GM19397 (cell line): ENCODE data around the gene SLX4IP.

ENCODE experiments used
- ATAC-seq: cut with Tn5 transposase; IDR thresholded peaks from one replicate; pipeline ENCODE4 v1.9.1; 2021; ENCODE audit warnings: mild to moderate bottlenecking, moderate library complexity; ENCODE audit not compliant: unreplicated experiment

The SLX4IP gene

DNA sequence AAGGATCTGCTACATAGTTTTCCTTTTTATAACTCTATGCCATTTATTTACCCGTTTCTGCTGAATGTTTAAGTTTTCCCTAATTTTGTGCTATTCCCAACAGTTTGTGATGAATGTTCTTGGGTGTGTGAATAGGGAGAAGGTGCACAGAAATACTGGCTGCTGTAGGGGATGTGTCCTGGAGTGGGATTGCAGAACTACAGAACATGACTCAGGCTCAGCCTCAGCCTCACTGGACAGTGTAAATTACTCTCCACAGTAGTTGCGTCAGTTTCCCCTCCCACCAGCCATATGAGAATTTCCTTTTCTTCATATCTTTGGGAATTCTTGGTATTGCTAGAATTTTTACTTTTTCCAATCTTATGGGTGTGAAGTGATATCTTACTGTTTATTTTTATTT is 57.0 kb downstream of the SLX4IP start:
- ATAC-seq, result no peak

DNA sequence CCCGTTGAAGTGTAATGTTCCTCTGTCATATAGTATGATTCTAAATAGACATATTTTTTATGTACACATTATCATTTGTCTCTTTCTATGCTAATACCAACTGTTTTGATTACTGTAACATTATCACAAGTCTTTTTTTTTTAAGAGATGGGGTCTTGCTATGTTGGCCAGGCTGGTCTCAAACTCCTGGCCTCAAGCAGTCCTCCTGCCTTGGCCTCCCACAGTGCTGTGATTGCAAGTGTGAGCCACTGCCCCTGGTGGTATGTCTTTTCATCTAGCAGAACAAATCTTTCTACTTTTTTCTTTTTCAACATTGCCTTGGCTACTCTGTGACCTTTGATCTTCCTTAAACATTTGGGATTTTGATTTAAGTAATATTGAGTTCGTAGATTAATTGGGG is 57.7 kb downstream of the SLX4IP start:
- no peak for ATAC-seq

- no peak for ATAC-seq
Observed at GRCh38 chr20:10495173-10495572, 60.1 kb downstream of the SLX4IP start.

- no peak for ATAC-seq
Observed at GRCh38 chr20:10496465-10496864, 61.4 kb downstream of the SLX4IP start.

DNA sequence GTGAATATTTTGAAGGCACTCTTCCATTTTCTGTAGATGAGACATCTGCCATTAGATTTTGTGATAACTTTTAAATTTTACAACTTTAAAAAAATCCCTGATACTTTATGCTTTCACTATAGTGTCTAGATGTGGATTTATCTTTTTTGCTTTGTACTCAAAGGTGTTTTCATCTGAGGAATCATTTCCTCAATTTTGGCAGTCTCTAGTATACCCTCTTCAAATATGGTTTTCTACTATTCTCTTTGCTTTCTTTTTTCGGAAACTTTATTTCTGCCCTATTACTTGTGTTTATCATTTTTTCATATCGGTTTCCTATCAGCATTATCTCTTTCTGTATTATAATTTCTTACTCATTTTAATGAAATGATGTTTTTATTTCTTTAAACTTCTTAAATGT is 62.2 kb downstream of the SLX4IP start:
- ATAC-seq, result no peak

DNA sequence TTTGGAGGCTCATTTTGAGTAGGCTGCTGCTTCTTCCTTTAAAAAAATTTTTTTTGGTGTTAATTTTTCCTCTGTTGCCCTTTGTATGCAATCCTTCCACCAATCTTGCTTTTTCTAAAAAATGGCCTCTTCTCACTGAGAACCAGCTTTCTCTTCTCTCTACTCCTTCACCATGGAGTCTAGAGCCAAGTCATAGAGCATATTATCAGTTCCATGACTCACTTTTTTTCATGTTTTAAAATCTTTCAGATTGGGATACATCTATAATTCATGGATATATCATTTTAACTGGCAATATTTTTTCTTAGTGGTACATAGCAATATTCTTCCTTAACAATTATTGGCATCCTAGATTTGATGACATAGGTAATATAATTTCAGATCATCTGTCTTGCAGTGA is 62.7 kb downstream of the SLX4IP start:
- no peak for ATAC-seq

DNA sequence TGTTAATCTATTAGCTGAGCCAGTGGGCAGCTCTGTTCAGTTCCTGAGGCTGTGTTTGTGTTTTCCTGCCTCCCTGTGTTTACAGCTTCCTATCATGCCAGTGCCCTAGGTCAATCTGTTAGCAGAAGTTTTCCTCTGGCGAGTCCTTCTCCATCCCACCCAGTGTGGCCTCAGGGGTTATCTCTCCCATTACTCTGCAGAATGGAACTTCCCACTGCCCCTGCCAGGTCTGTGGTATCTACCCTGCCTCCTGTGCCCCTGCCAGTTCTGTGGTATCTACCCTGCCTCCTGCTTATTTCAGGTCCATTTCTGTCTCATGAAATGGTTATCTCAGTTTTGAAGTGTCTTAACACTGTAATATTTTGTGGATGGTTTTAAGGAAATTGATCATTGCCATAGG is 63.1 kb downstream of the SLX4IP start:
- no peak for ATAC-seq

DNA sequence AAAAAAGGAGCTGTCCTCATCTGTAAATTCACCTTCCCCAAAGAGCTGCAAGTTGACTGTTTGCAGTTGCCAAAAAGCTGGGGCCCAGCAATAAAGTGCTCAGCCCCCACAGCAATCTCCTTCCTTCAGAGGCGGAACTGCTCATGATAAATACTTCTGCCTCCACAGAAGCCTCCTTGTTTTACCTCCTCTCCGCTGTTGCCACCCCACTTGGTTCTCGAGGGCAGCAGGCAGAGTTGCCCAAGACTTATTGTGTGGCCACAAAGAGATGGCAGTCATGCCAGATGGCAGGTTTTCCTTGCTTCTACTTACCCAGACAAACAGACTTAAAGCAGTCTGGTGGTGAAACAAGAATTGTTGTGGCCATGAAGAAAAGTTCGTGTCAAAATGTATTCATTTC is 66.3 kb downstream of the SLX4IP start:
- ATAC-seq, result no peak

DNA sequence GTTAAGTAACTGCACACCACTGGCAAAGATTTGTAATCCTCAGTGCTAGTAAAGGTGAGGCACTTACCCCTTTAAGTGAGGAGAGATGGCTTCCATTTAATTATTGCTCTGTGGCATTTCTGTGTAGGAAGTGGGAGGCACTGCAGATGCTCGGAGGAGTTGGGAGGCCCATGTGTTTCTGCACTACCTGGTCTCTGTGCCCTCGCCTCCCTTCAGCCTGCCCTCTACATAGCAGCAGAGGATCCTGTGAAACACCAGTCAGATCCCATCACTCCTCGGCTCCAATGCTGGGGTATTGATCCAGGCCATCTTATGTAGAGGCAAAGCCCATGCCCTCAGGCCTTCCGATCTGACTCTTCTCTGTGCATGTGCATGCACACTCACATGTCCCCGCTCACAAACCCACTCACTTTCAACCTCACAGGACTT is 67.0 kb downstream of the SLX4IP start:
- ATAC-seq, result no peak

GRCh38 chr20:10504608-10504993 is 69.5 kb downstream of the SLX4IP start:
- no peak for ATAC-seq

GRCh38 chr20:10504994-10505730 is 70.1 kb downstream of the SLX4IP start:
- no peak for ATAC-seq

DNA sequence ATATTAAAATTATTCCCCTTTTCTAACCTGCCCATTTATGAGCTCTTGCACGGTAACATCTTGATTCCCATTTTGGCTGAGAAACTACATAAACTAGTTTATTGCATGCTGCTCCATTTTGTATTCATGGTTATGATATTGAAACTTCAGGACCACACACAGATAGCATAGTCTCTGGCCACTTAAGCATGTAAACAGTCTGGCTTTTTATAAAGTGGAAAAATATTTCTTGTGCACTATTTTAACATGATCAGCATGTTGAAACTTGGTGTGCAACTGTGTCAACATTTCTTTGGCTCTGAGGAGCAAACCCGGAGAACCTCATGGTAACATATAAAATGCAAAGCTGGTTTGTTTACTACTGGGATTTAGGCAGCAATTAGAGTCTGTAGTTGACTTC is 70.7 kb downstream of the SLX4IP start:
- ATAC-seq, result no peak

- ATAC-seq, result no peak
Observed at GRCh38 chr20:10507052-10507451, 71.9 kb downstream of the SLX4IP start.

- ATAC-seq, result no peak
Observed at GRCh38 chr20:10508060-10508459, 73.0 kb downstream of the SLX4IP start.

DNA sequence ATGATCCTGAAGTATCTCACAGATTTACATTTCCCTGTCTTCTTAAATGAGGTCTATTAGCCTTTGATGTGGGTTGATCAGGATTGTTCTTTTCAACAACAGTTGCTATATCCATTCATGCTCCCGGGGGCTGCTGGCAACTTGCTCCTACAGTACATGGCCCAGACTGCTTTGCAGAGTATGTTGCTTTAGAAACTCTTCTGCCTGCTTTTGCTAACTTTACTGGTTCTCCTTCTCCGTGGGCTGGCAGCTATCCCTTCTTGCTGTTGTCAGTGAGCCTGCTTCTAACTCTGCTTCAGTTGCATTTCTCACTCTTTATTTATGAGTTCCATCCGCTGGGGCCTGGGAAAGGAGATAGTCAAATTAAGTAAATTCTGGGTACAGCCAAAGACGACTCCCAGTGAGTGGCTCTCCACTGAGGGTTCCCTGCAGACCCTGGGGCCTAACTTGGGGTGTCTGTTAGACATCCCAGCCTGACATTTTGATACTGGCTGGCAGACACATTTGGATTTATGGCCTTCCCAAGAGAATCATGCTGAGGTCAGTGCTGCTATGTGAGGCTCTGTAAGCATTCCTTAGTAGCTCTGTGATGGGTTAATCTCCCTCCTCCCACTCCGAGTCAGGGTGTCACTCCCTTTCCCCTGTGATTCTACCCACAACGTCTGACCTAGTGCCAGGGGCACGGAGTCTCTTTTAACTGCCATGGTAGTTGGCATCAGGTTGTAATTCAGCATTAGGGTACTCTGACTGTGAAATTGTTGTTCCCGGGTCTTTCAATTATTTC is 73.6 kb downstream of the SLX4IP start:
- ATAC-seq, result no peak

GRCh38 chr20:10509376-10509775 is 74.3 kb downstream of the SLX4IP start:
- no peak for ATAC-seq

- ATAC-seq, result no peak
Observed at GRCh38 chr20:10510216-10510615, 75.1 kb downstream of the SLX4IP start.

DNA sequence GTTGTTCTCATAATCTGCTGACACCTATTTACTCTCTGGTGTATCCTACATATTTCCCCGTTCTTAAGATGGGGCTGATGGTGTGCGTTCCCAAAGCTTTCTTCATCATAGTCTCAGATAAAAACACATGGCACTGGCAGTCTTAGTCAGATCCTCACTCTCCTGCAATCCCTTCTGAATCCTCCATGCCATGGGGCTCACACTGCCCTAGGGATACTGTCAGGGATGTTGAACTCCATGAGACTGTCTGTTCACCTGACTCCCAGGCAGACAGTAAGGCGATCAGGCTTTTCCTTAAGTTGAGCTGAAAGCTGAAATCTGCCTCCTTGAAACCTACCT is 76.0 kb downstream of the SLX4IP start:
- no peak for ATAC-seq

GRCh38 chr20:10511509-10512251 is 76.6 kb downstream of the SLX4IP start:
- peak; percentile 98 for ATAC-seq

DNA sequence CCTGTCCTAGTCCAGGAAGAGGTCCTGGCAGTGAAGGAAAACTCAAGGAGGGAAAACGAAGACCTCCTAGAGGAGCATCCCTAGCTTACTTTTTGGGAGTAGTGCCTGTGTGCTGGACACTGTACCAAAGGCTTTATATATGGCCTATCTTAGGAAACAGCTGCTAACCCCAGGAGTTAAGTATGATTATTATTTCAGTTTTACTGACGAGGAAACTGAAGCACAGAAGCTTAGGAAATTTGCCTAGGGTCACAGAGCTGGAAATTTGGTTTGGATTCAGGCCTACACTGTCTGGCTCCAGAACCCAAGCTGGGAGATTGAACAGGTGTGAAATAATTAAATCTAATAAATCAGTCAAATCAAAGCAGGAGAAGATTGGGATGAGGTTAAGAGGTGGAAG is 78.0 kb downstream of the SLX4IP start:
- no peak for ATAC-seq

- no peak for ATAC-seq
Observed at GRCh38 chr20:10513931-10514575, 78.9 kb downstream of the SLX4IP start.
